K562 (cell line): Measurements from ENCODE around the gene ZCCHC14. TPM values are rescaled to one million over a fixed set of nuclear protein-coding genes. Genes with fewer than 3 reads are reported as not detected.

Source experiments
- ASH1L ChIP-seq: fragments of 450-650 bp; IDR thresholded peaks from 2 replicates; pipeline ENCODE4 v1.6.1; 2018; ENCODE audit warnings: borderline replicate concordance, mild to moderate bottlenecking, low read depth; ENCODE audit not compliant: partially characterized antibody
- BACH1 ChIP-seq: fragments of 200-800 bp; sonication (Bioruptor generic); IDR thresholded peaks from 2 replicates; pipeline ENCODE4 v1.6.1; 2016; ENCODE audit warnings: missing genetic modification characterization, missing compliant biosample characterization
- BCLAF1 ChIP-seq, 2 experiments: fragments of 450-650 bp in 1 of 2; IDR thresholded peaks; 2 replicates each; pipeline ENCODE4 v1.6.1; 2011 to 2017; ENCODE audit warnings: low read depth in 2 of 2, antibody characterized with exemption in 1 of 2, borderline replicate concordance in 1 of 2, low read length in 1 of 2, mild to moderate bottlenecking in 1 of 2, mixed read lengths in 1 of 2; ENCODE audit not compliant: control insufficient read depth in 1 of 2
- BHLHE40 ChIP-seq: IDR thresholded peaks from 2 replicates; pipeline ENCODE4 v1.6.1; 2011; ENCODE audit warnings: low read length, improper control_type of control experiment
- CCAR2 ChIP-seq: fragments of 200-400 bp; formaldehyde crosslinking; IDR thresholded peaks from 2 replicates; pipeline ENCODE4 v1.6.1; 2017; ENCODE audit warnings: mild to moderate bottlenecking, low read depth, low read length
- IRF2 ChIP-seq: sonication (generic); formaldehyde crosslinking; IDR thresholded peaks from 2 replicates; pipeline ENCODE4 v1.8.1; 2022; ENCODE audit warnings: mild to moderate bottlenecking, missing genetic modification reagents
- KAT8 ChIP-seq: fragments of 450-650 bp; IDR thresholded peaks from 2 replicates; pipeline ENCODE4 v1.6.1; 2016; ENCODE audit warnings: low read depth, mild to moderate bottlenecking
- MTA2 ChIP-seq: fragments of 450-650 bp; IDR thresholded peaks from 2 replicates; pipeline ENCODE4 v1.6.1; 2016; ENCODE audit warnings: low read depth
- MYBL2 ChIP-seq, 2 experiments: fragments of 450-650 bp in 1 of 2; sonication (generic) in 1 of 2; formaldehyde crosslinking in 1 of 2; IDR thresholded peaks; 2 replicates each; pipeline versions ENCODE4 v1.6.1 to v1.8.1; 2017 to 2022; ENCODE audit warnings: borderline replicate concordance in 1 of 2, inconsistent platforms in 1 of 2, low read depth in 1 of 2, mild to moderate bottlenecking in 1 of 2, missing genetic modification reagents in 1 of 2, moderate library complexity in 1 of 2
- NKRF ChIP-seq: fragments of 450-650 bp; IDR thresholded peaks from 2 replicates; pipeline ENCODE4 v1.6.1; 2016; ENCODE audit warnings: borderline replicate concordance
- PCBP2 ChIP-seq: fragments of 200-400 bp; formaldehyde crosslinking; IDR thresholded peaks from 2 replicates; pipeline ENCODE4 v1.6.1; 2018; ENCODE audit warnings: low read length, low read depth, mild to moderate bottlenecking, moderate library complexity; ENCODE audit not compliant: poor library complexity, severe bottlenecking
- PYGO2 ChIP-seq: fragments of 450-650 bp; IDR thresholded peaks from 2 replicates; pipeline ENCODE4 v1.6.1; 2016; ENCODE audit warnings: mild to moderate bottlenecking, missing genetic modification characterization, moderate library complexity, missing compliant biosample characterization
- THRAP3 ChIP-seq: fragments of 450-650 bp; IDR thresholded peaks from 2 replicates; pipeline ENCODE4 v1.6.1; 2016; ENCODE audit warnings: mild to moderate bottlenecking, inconsistent platforms, borderline replicate concordance
- YY1 ChIP-seq, 3 experiments: IDR thresholded peaks; 2 replicates each; pipeline ENCODE4 v1.6.1; 2011; ENCODE audit warnings: low read length in 2 of 3, mild to moderate bottlenecking in 2 of 3, moderate library complexity in 2 of 3, borderline replicate concordance in 1 of 3, control low read depth in 1 of 3, low read depth in 1 of 3; ENCODE audit not compliant: insufficient read depth in 3 of 3, insufficient replicate concordance in 2 of 3, control insufficient read depth in 1 of 3, insufficient read length in 1 of 3; ENCODE audit errors: extremely low read depth in 1 of 3
- ZNF12 ChIP-seq: sonication (generic); formaldehyde crosslinking; IDR thresholded peaks from 2 replicates; pipeline ENCODE4 v1.4.0; 2020; ENCODE audit warnings: mild to moderate bottlenecking, missing genetic modification reagents
- ZNF263 ChIP-seq: sonication (generic); formaldehyde crosslinking; IDR thresholded peaks from 2 replicates; pipeline ENCODE4 v1.8.0; 2022; ENCODE audit warnings: mild to moderate bottlenecking, missing genetic modification reagents, borderline replicate concordance
- ZNF280A ChIP-seq: fragments of 450-650 bp; IDR thresholded peaks from 2 replicates; pipeline ENCODE4 v1.6.1; 2018; ENCODE audit warnings: mild to moderate bottlenecking, low read depth; ENCODE audit not compliant: partially characterized antibody
- ZNF431 ChIP-seq: sonication (generic); formaldehyde crosslinking; IDR thresholded peaks from 2 replicates; pipeline ENCODE4 v1.8.0; 2022; ENCODE audit warnings: mild to moderate bottlenecking, missing genetic modification reagents
- ZNF707 ChIP-seq: fragments of 250-450 bp; sonication (Bioruptor Pico); conservative IDR thresholded peaks from 2 replicates; pipeline ENCODE4 v1.8.0; 2022; ENCODE audit warnings: inconsistent platforms, mild to moderate bottlenecking, moderate library complexity
- polyA plus RNA-seq, 8 experiments: library from polyadenylated mRNA; depleted of rRNA in 4 of 8; stranded (reverse) in 5 of 8; unstranded in 3 of 8; fragments of >200 nt; fragmentation: Nextera tagmentation in 2 of 8; fragmentation: Illumina TruSeq in 1 of 8; extraction: Ambion mirVana in 2 of 8; extraction: Trizol in 1 of 8; gene quantifications; 2 replicates each; pipeline versions ENCODE4 v1.2.1 to v1.2.3, GENCODE V29; 2011 to 2014; ENCODE audit warnings: inconsistent platforms in 1 of 8, missing spikeins in 1 of 8
- total RNA-seq, 7 experiments: library from RNA; depleted of rRNA in 6 of 7; stranded (reverse); fragments of >200 nt in 6 of 7; fragmentation: Illumina TruSeq in 2 of 7; extraction: Trizol in 2 of 7; gene quantifications; 2 replicates each; pipeline versions ENCODE4 v1.2.1 to v1.2.3, GENCODE V29; 2011 to 2021; ENCODE audit warnings: low replicate concordance in 1 of 7
- TF ChIP-seq, protein P1 (sequence below): fragments of 250-450 bp; sonication (Bioruptor Pico); IDR thresholded peaks from 2 replicates; pipeline ENCODE4 v1.9.0; 2021; ENCODE audit warnings: mild to moderate bottlenecking

ZCCHC14 gene
- total and polyA plus RNA-seq, 9 of the 15 experiments (the other 6 are each of a cell fraction or from before 2014, with no cell fraction given), result 1.5 to 12.4 (median 2.9) TPM

DNA sequence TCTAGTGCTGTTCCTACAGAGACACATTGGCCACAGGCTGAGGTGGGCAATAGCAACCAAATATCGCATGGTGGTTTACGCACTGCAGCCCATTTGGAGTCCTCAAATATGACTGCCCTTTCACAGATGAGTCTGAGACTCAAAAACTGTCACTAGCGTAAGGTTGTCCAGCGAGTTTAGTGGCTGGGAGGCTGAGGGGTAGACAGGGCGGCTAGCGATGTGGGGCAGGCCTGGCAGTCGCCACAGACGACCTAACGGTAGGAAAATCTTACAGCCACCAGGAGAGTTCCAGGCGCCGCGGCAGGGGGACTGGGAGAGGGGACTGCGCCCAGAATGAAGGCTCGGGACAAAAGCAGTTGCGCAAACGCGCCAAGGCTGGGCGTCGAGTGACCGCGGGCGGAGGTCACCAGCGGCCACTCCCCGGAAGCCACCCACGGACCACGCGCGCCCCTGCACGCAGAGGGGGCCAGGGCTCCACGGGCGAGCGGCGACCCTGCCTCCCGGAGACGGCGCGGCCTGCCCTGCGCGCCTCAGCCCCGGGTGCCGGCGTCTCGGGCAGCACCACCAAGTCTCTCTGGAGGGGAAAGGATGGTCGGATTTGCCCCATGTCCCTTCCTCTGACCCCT is 101.4 kb downstream of the ZCCHC14 start (continued):
- TF ChIP-seq BCLAF1 (IDR thresholded peaks at IDR 0.05; ENCODE audit: borderline replicate concordance in 1 of 2, control insufficient read depth in 1 of 2, low read depth in 2 of 2, low read length in 1 of 2) (no peak), MYBL2 (IDR thresholded peaks at IDR 0.05; ENCODE audit: low read depth) (no peak), MYBL2 (CRISPR knock-in tag; IDR thresholded peaks at IDR 0.05; ENCODE audit: borderline replicate concordance) (no peak), ZNF280A (no peak), BACH1 (tag) (no peak), YY1 (IDR thresholded peaks at IDR 0.05; ENCODE audit: borderline replicate concordance in 1 of 3, control insufficient read depth in 1 of 3, extremely low read depth in 1 of 3, insufficient read depth in 3 of 3, insufficient read length in 1 of 3, insufficient replicate concordance in 2 of 3, low read depth in 1 of 3, low read length in 2 of 3) (no peak), KAT8 (no peak), CCAR2 (no peak), ZNF12 (CRISPR knock-in tag) (no peak), PCBP2 (no peak), ZNF707 (CRISPR knock-in tag) (no peak), BHLHE40 (no peak), IRF2 (CRISPR knock-in tag) (no peak), ZNF431 (CRISPR knock-in tag) (no peak), THRAP3 (no peak), PYGO2 (no peak), MTA2 (no peak), ASH1L (no peak), ZNF263 (CRISPR knock-in tag) (no peak), NKRF (no peak)
- TF ChIP-seq, protein P1, sequence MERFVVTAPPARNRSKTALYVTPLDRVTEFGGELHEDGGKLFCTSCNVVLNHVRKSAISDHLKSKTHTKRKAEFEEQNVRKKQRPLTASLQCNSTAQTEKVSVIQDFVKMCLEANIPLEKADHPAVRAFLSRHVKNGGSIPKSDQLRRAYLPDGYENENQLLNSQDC (CRISPR knock-in tag), result no peak
